Lower leg skin (tissue), 4 donors: ENCODE results near the gene MEF2C. TPM values are rescaled to one million over a fixed set of nuclear protein-coding genes. Genes with fewer than 3 reads are reported as not detected.

ENCODE experiments used
- DNase-seq, 2 donors: peaks; one replicate each; pipeline ENCODE4 v3.0.0-alpha.2; 2019; ENCODE audit warnings: low spot score in 2 of 2
- H3K4me3 ChIP-seq: fragments of 200-600 bp; sonication (generic); 2 replicates; pipeline ENCODE4 v1.5.1; 2017; ENCODE audit warnings: mild to moderate bottlenecking, low read depth; ENCODE audit not compliant: poor library complexity, severe bottlenecking
- CTCF ChIP-seq, 3 donors: fragments of 450-650 bp; IDR thresholded peaks; one replicate each; pipeline ENCODE4 v1.5.1; 2016; ENCODE audit warnings: antibody characterized with exemption in 3 of 3, mild to moderate bottlenecking in 3 of 3, moderate library complexity in 2 of 3
- POLR2A ChIP-seq, 2 donors: fragments of 450-650 bp; IDR thresholded peaks; one replicate each; pipeline ENCODE4 v1.6.1; 2016 to 2017; ENCODE audit warnings: antibody characterized with exemption in 2 of 2, mild to moderate bottlenecking in 1 of 2, moderate library complexity in 1 of 2
- WGBS, 2 donors: methylation state at CpG; one replicate each; pipeline ENCODE4 v1.1.5; 2018; 5-methylcytosine and 5-hydroxymethylcytosine counted together
- intact Hi-C: fragments of 100-400 bp; cut with DNase I; formaldehyde crosslinking; loops from one replicate; pipeline ENCODE4 v1.15.0; 2023; ENCODE audit warnings: low total_unique reads
- total RNA-seq, 4 donors: library from RNA; depleted of rRNA; stranded (reverse); fragments of >200 nt; gene quantifications; one replicate each; pipeline ENCODE4 v1.1.0, GENCODE V29; 2016

The MEF2C gene
- total RNA-seq, 4 donors from 2014 or later, result 2.4 to 15.5 (median 8.1) TPM

- intact Hi-C loops, result no loop called here
- no peak overlapping the region for H3K4me3 ChIP-seq
- no peak for TF ChIP-seq POLR2A (IDR thresholded peaks at IDR 0.05)
- DNase-seq, result no peak
- 87 to 88% methylated on average over 2 of the region's 2 CpGs for WGBS, 2 donors
Measured at GRCh38 chr5:88792144-88792840, 90.7 kb downstream of the MEF2C start.

- no peak for DNase-seq
- H3K4me3 ChIP-seq, result no peak overlapping the region
- intact Hi-C loops, result no loop called here
- no peak for TF ChIP-seq CTCF (IDR thresholded peaks at IDR 0.05)
- no peak for TF ChIP-seq POLR2A (IDR thresholded peaks at IDR 0.05)
- WGBS, 2 donors, result 61 to 68% methylated on average over 3 of the region's 3 CpGs
Measured at GRCh38 chr5:88787856-88788255, 95.1 kb downstream of the MEF2C start.

- TF ChIP-seq POLR2A (IDR thresholded peaks at IDR 0.05) (no peak), CTCF (IDR thresholded peaks at IDR 0.05) (no peak)
- intact Hi-C loops, result no loop called here
Measured at GRCh38 chr5:88786789-88787188, 96.2 kb downstream of the MEF2C start.

GRCh38 chr5:88785746-88786565, 97.0 kb downstream of the MEF2C start:
- no peak for TF ChIP-seq CTCF (IDR thresholded peaks at IDR 0.05)
- TF ChIP-seq POLR2A (IDR thresholded peaks at IDR 0.05), result no peak
- DNase-seq, result peak in 1 of 2 donors; percentile 31
- intact Hi-C loops, result no loop called here
- H3K4me3 ChIP-seq, result no peak overlapping the region
- 3 to 5% methylated on average over 7 of the region's 7 CpGs for WGBS, 2 donors

More at GRCh38 chr5:88786789-88787188, 96.2 kb downstream of the MEF2C start:
- no peak for DNase-seq
- H3K4me3 ChIP-seq, result no peak overlapping the region
- WGBS, 2 donors, result 89 to 90% methylated on average over 2 of the region's 2 CpGs

GRCh38 chr5:88782571-88782970, 100.4 kb downstream of the MEF2C start:
- intact Hi-C loops, result no loop called here
- H3K4me3 ChIP-seq, result no peak overlapping the region
- TF ChIP-seq CTCF (IDR thresholded peaks at IDR 0.05) (no peak), POLR2A (IDR thresholded peaks at IDR 0.05) (no peak)
- WGBS, 2 donors, result 80 to 82% methylated on average over 4 of the region's 4 CpGs
- DNase-seq, result no peak

GRCh38 chr5:88780736-88781135, 102.2 kb downstream of the MEF2C start:
- intact Hi-C loops, result no loop called here
- H3K4me3 ChIP-seq, result no peak overlapping the region
- TF ChIP-seq CTCF (IDR thresholded peaks at IDR 0.05) (no peak), POLR2A (IDR thresholded peaks at IDR 0.05) (no peak)
- WGBS, 2 donors, result 65 to 81% methylated on average over 1 of the region's 1 CpG
- DNase-seq, result no peak
